ENCODE results near the gene PLCB3. TPM values are rescaled to one million over a fixed set of nuclear protein-coding genes. Genes with fewer than 3 reads are reported as not detected.

PLCB3 gene
- total and polyA plus RNA-seq, 2 donors (not counting 3 experiments of a cell fraction or from before 2014, with no cell fraction given) = 32.3 to 61.1 TPM

DNA sequence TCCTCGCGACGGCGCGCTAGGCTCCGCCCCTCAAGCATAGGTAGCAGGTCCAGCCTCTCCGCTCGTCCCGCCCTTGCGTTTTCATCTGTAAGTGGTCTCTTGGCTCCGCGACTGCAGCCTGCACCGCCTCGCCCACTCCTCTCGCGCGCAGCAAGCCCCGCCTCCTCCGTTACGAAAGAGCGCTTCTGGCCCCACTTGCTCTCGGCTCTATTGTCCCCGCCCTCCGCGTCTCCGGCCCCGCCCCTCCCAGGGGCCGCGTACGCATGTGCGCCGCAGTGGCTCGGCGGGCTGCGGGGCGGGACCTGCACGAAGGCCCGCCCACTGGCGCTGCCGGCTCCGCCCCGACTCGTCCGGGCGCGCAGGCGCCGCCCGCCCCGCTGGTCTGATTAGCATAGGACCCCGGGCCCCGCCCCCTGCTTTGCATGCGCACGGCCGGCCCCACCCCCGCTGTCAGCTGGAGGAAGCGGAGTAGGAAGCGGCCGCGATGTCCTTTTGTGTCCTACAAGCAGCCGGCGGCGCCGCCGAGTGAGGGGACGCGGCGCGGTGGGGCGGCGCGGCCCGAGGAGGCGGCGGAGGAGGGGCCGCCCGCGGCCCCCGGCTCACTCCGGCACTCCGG, 53.9 kb downstream of the PLCB3 start, which contains the start of gene ESRRA:
Gene ESRRA (plus strand): TSS at position 450 of the 616 bp plus-strand sequence. CDS start 1,656 bp downstream, outside the sequence.
- BruUV-seq (replicated peaks) = no TSS peak
- Histone ChIP-seq H3K27ac (ENCODE audit: insufficient read depth, low read depth, low read length) (peak within 1 kb of the TSS; percentile 49), H3K79me2 (ENCODE audit: control insufficient read depth, insufficient read depth, low read length) (peaks cover 10% of the 10 kb centered on the region), H3K4me1 (ENCODE audit: control insufficient read depth, extremely low read depth, insufficient read depth, low read length) (peaks cover 14% of the 10 kb centered on the region), H3K4me2 (ENCODE audit: insufficient read depth, low read length) (peak within 1 kb of the TSS; percentile 60), H4K20me1 (replicated peaks; ENCODE audit: control insufficient read depth, extremely low read depth, insufficient read depth, low read length) (no peaks in the 10 kb centered on the region), H3K9me1 (replicated peaks; ENCODE audit: control insufficient read depth, extremely low read depth, insufficient read depth, low read length) (no peaks in the 10 kb centered on the region), H2AFZ (ENCODE audit: low read depth, low read length) (peak within 1 kb of the TSS; percentile 57), H3K36me3 (ENCODE audit: control insufficient read depth in 2 of 2, extremely low read depth in 1 of 2, insufficient read depth in 2 of 2, low read length in 2 of 2) (no peaks in the 10 kb centered on the region), H3K9me3 (replicated peaks; ENCODE audit: control insufficient read depth, insufficient read depth, low read length) (no peaks in the 10 kb centered on the region), H3K27me3 (ENCODE audit: control insufficient read depth in 2 of 2, insufficient read depth in 2 of 2, low read length in 2 of 2) (peaks cover 0 to 4% of the 10 kb centered on the region in 2 experiments), H3K9ac (replicated peaks; ENCODE audit: extremely low read depth, insufficient read depth, low read length) (peak within 1 kb of the TSS; percentile 55), H3K4me3 (replicated peaks in 1 of 3; ENCODE audit: insufficient read depth in 1 of 3, low read depth in 1 of 3, low read length in 3 of 3) (peak within 1 kb of the TSS; percentile 59 to 68 (median 66))
- peak; percentile 97 for FAIRE-seq
- peak; percentile 38 for TF ChIP-seq MYC (IDR thresholded peaks at IDR 0.05; ENCODE audit: low read depth, low read length)
- no peak for TF ChIP-seq EZH2 (IDR thresholded peaks at IDR 0.05; ENCODE audit: borderline replicate concordance, low read depth, low read length, severe bottlenecking)
- peak; percentile 10 for TF ChIP-seq POLR2AphosphoS5 (IDR thresholded peaks at IDR 0.05; ENCODE audit: insufficient read depth, low read depth, low read length)
- intact Hi-C loops (cut with micrococcal nuclease) = loop anchor here (1.0 to 2.0 kb wide), 6 partner anchors 12 to 120 kb away; partner anchors contain the start of genes BAD, FKBP2, GPR137 and TRMT112
- CTCF ChIA-PET = interaction anchor here (0.7 to 6.7 kb wide), 23 partner anchors 10 to 304 kb away, joined by 3 to 413 read pairs (median 8); partner anchors contain the start of genes BAD, FERMT3, KCNK4 and NUDT22
- peak; percentile 99 for DNase-seq (ENCODE audit: low read depth, low spot score)
- POLR2A ChIA-PET = interaction anchor here (1.0 to 1.1 kb wide), 2 partner anchors 13 to 79 kb away, joined by 4 to 5 read pairs; partner anchors contain the start of genes NUDT22, PRDX5, TRMT112 and TRPT1
- dilution Hi-C loops (cut with MboI; ENCODE audit: extremely low pct_ligation_motif_present, low sequenced_read_pairs) = no loop called here

DNA sequence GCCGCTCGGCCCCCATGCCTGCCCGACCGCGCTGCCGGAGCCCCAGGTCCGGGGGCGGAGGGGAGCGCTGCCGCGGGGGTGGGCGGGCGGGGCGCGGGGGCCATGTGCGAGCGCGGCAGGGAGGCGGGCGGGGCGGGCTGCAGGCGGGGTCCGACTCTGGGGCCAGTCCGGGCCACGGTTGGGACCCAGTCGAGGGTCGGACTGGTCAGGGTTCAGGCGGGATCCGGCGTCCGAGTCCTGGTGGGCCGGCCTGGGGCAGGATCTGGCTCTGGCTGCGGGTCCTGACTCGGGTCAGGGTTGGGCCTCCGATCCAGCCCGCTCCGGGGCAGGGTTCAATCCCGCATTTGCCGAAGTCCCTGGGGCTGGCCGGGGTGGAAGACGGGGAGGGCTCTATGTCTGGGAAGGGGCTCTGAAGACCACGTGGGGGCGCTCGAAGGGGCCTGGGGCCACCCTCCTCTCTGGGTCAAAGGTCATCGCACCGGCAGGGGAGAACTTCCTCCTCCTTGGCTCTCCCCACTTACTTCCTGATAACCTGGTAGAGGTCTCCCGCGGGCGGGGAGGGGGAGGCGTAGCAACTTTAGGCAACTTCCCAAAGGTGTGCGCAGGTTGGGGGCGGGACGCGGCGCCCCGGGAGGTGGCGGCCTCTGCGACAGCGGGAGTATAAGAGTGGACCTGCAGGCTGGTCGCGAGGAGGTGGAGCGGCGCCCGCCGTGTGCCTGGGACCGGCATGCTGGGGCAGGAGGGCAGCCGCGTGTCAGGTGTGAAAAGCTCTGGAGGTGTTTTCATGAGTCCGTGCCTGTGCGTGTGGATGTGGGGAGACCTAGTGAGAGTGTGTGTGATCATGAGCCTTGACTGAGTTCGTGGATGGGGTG, 54.6 kb downstream of the PLCB3 start:
- H3K9me1 ChIP-seq (replicated peaks; ENCODE audit: control insufficient read depth, extremely low read depth, insufficient read depth, low read length) = no peaks in the 10 kb centered on the region
- peak overlapping the region; percentile 59 to 68 (median 66) for H3K4me3 ChIP-seq (replicated peaks in 1 of 3; ENCODE audit: insufficient read depth in 1 of 3, low read depth in 1 of 3, low read length in 3 of 3)
- peak overlapping the region; percentile 42 for H3K27ac ChIP-seq (ENCODE audit: insufficient read depth, low read depth, low read length)
- H3K27me3 ChIP-seq (ENCODE audit: control insufficient read depth in 2 of 2, insufficient read depth in 2 of 2, low read length in 2 of 2) = no peaks in the 10 kb centered on the region
- H2AFZ ChIP-seq (ENCODE audit: low read depth, low read length) = peak overlapping the region; percentile 57
- H3K79me2 ChIP-seq (ENCODE audit: control insufficient read depth, insufficient read depth, low read length) = peaks cover 10% of the 10 kb centered on the region
- peaks cover 7% of the 10 kb centered on the region for H3K4me1 ChIP-seq (ENCODE audit: control insufficient read depth, extremely low read depth, insufficient read depth, low read length)
- dilution Hi-C loops (cut with MboI; ENCODE audit: extremely low pct_ligation_motif_present, low sequenced_read_pairs) (no loop called here), intact Hi-C loops (cut with micrococcal nuclease) (loop anchor here (1.0 to 2.0 kb wide), 6 partner anchors 11 to 121 kb away; partner anchors contain the start of genes BAD, FKBP2, GPR137 and TRMT112)
- BruUV-seq (replicated peaks) = no TSS peak
- FAIRE-seq = peak; percentile 75
- no peak for TF ChIP-seq EZH2 (IDR thresholded peaks at IDR 0.05; ENCODE audit: borderline replicate concordance, low read depth, low read length, severe bottlenecking)
- peak; percentile 27 for TF ChIP-seq POLR2AphosphoS5 (IDR thresholded peaks at IDR 0.05; ENCODE audit: insufficient read depth, low read depth, low read length)
- TF ChIP-seq, protein P1, sequence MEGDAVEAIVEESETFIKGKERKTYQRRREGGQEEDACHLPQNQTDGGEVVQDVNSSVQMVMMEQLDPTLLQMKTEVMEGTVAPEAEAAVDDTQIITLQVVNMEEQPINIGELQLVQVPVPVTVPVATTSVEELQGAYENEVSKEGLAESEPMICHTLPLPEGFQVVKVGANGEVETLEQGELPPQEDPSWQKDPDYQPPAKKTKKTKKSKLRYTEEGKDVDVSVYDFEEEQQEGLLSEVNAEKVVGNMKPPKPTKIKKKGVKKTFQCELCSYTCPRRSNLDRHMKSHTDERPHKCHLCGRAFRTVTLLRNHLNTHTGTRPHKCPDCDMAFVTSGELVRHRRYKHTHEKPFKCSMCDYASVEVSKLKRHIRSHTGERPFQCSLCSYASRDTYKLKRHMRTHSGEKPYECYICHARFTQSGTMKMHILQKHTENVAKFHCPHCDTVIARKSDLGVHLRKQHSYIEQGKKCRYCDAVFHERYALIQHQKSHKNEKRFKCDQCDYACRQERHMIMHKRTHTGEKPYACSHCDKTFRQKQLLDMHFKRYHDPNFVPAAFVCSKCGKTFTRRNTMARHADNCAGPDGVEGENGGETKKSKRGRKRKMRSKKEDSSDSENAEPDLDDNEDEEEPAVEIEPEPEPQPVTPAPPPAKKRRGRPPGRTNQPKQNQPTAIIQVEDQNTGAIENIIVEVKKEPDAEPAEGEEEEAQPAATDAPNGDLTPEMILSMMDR (IDR thresholded peaks at IDR 0.05; ENCODE audit: extremely low read depth in 1 of 2, insufficient read depth in 1 of 2, low read depth in 1 of 2, low read length in 2 of 2) = peak; percentile 21 to 45
- TF ChIP-seq, protein P2, sequence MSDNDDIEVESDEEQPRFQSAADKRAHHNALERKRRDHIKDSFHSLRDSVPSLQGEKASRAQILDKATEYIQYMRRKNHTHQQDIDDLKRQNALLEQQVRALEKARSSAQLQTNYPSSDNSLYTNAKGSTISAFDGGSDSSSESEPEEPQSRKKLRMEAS (IDR thresholded peaks at IDR 0.05; ENCODE audit: insufficient read depth, insufficient read length) = no peak
- no peak for TF ChIP-seq GATA2 (IDR thresholded peaks at IDR 0.05; ENCODE audit: insufficient read depth, insufficient read length, low read depth, low read length)
- no peak for TF ChIP-seq MYC (IDR thresholded peaks at IDR 0.05; ENCODE audit: low read depth, low read length)
- TF ChIP-seq POLR2A (IDR thresholded peaks at IDR 0.05; ENCODE audit: low read depth, low read length) = no peak
- no peaks in the 10 kb centered on the region for H3K36me3 ChIP-seq (ENCODE audit: control insufficient read depth in 2 of 2, extremely low read depth in 1 of 2, insufficient read depth in 2 of 2, low read length in 2 of 2)
- peak overlapping the region; percentile 55 for H3K9ac ChIP-seq (replicated peaks; ENCODE audit: extremely low read depth, insufficient read depth, low read length)
- DNase-seq (ENCODE audit: low read depth, low spot score) = peak; percentile 52
- ChIA-PET CTCF (interaction anchor here (0.7 to 6.7 kb wide), 10 partner anchors 12 to 305 kb away, joined by 4 to 413 read pairs (median 24); partner anchors contain the start of genes FERMT3, KCNK4, PPP1R14B and PRDX5), POLR2A (no interaction called here)
- H4K20me1 ChIP-seq (replicated peaks; ENCODE audit: control insufficient read depth, extremely low read depth, insufficient read depth, low read length) = no peaks in the 10 kb centered on the region
- no peaks in the 10 kb centered on the region for H3K9me3 ChIP-seq (replicated peaks; ENCODE audit: control insufficient read depth, insufficient read depth, low read length)
- peak overlapping the region; percentile 60 for H3K4me2 ChIP-seq (ENCODE audit: insufficient read depth, low read length)

Measured in endothelial cell of umbilical vein (primary cell).